ENCODE data around the gene GDF2.

DNA sequence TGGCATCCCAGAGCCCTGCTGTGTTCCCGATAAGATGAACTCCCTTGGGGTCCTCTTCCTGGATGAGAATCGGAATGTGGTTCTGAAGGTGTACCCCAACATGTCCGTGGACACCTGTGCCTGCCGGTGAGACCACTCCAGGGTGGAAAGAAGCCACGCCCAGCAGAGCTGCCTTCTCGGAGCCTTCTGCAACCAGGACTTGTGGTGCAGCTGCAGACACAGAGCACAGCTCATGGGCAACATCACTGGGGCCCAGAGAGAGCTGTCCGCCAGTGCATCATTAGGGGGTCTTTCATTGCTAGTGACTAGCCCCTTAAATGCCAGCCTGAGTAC lies 9.6 kb upstream of the GDF2 start:
- TF ChIP-seq, protein P1, sequence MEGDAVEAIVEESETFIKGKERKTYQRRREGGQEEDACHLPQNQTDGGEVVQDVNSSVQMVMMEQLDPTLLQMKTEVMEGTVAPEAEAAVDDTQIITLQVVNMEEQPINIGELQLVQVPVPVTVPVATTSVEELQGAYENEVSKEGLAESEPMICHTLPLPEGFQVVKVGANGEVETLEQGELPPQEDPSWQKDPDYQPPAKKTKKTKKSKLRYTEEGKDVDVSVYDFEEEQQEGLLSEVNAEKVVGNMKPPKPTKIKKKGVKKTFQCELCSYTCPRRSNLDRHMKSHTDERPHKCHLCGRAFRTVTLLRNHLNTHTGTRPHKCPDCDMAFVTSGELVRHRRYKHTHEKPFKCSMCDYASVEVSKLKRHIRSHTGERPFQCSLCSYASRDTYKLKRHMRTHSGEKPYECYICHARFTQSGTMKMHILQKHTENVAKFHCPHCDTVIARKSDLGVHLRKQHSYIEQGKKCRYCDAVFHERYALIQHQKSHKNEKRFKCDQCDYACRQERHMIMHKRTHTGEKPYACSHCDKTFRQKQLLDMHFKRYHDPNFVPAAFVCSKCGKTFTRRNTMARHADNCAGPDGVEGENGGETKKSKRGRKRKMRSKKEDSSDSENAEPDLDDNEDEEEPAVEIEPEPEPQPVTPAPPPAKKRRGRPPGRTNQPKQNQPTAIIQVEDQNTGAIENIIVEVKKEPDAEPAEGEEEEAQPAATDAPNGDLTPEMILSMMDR (IDR thresholded peaks at IDR 0.05; ENCODE audit: low read depth, low read length) = no peak
- TF ChIP-seq POLR2A (IDR thresholded peaks at IDR 0.05; ENCODE audit: extremely low read depth, insufficient read length) = no peak
- no peak for TF ChIP-seq MYC (IDR thresholded peaks at IDR 0.05; ENCODE audit: low read depth, low read length)
- TF ChIP-seq, protein P2, sequence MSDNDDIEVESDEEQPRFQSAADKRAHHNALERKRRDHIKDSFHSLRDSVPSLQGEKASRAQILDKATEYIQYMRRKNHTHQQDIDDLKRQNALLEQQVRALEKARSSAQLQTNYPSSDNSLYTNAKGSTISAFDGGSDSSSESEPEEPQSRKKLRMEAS (IDR thresholded peaks at IDR 0.05; ENCODE audit: low read depth, low read length) = no peak
